Skeletal muscle satellite cell (primary cell): Measurements from ENCODE around the gene DNAH7.
A peak's percentile ranks its signal among the peaks of the same experiment; 100 is the strongest.

Source experiments
- H3K27me3 ChIP-seq: 2 replicates; pipeline ENCODE4 v1.7.0; 2013; ENCODE audit warnings: low read length; ENCODE audit not compliant: control insufficient read depth, insufficient read depth
- H3K36me3 ChIP-seq: 2 replicates; pipeline ENCODE4 v1.7.0; 2013; ENCODE audit warnings: mild to moderate bottlenecking, control low read depth, low read length; ENCODE audit not compliant: insufficient read depth
- H3K4me1 ChIP-seq: 2 replicates; pipeline ENCODE4 v1.7.0; 2013; ENCODE audit warnings: low read length; ENCODE audit not compliant: control insufficient read depth, insufficient read depth
- H3K4me2 ChIP-seq: 2 replicates; pipeline ENCODE4 v1.7.0; 2013; ENCODE audit warnings: mild to moderate bottlenecking, low read length
- H3K4me3 ChIP-seq: 2 replicates; pipeline ENCODE4 v1.7.0; 2013; ENCODE audit warnings: low read length
- H3K9ac ChIP-seq: 2 replicates; pipeline ENCODE4 v1.7.0; 2013; ENCODE audit warnings: mild to moderate bottlenecking, low read depth, low read length, moderate library complexity
- H3K9me3 ChIP-seq: replicated peaks from 2 replicates; pipeline ENCODE4 v1.7.0; 2013; ENCODE audit warnings: mild to moderate bottlenecking, control low read depth, low read length

DNAH7 gene

DNA sequence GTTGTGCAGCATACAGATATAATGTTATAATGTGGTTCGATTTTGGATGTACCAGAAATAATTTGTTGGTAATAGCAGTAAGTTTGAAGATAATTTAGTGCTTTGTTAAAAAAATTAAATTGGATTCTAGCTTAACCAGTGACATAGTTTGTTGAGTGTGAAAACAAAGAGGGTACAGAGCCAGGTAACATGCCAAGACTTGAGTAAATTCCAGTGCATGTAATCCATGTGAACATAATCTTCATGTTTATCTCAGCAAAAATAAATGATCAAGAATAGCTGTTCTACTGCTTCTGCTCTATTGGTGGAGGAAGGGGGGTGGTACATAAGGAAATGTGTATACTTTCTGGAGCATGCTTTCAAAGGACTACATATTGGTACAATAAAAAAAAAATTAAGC is 165.8 kb downstream of the DNAH7 start:
- no peak overlapping the region for H3K9ac ChIP-seq
- no peaks in the 10 kb centered on the region for H3K27me3 ChIP-seq
- no peak overlapping the region for H3K4me2 ChIP-seq
- peaks cover 15% of the 10 kb centered on the region for H3K4me1 ChIP-seq
- H3K36me3 ChIP-seq: no peaks in the 10 kb centered on the region
- H3K9me3 ChIP-seq: no peaks in the 10 kb centered on the region
- H3K4me3 ChIP-seq: no peak overlapping the region

DNA sequence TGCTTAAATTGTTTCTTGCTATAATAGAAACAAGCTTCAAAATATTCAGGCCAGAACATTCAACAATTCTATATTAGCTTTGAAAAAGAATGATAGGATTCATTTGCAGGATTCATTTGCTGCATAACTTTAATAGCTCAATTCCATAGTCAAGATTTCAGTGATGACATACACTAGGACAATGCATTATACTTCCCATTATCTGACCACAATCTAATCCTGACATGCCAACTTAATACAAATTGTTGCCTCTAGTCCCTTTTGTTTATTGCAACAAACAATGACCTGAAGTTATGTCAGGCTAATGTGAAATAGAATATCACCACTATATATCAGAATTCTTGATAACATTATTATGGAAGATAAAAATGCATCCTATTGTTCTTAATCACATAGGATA is 169.4 kb downstream of the DNAH7 start:
- Histone ChIP-seq H3K9ac (peak overlapping the region; percentile 60), H3K27me3 (no peaks in the 10 kb centered on the region), H3K36me3 (no peaks in the 10 kb centered on the region), H3K4me2 (peak overlapping the region; percentile 78), H3K4me1 (peaks cover 17% of the 10 kb centered on the region), H3K4me3 (peak overlapping the region; percentile 48), H3K9me3 (no peaks in the 10 kb centered on the region)

DNA sequence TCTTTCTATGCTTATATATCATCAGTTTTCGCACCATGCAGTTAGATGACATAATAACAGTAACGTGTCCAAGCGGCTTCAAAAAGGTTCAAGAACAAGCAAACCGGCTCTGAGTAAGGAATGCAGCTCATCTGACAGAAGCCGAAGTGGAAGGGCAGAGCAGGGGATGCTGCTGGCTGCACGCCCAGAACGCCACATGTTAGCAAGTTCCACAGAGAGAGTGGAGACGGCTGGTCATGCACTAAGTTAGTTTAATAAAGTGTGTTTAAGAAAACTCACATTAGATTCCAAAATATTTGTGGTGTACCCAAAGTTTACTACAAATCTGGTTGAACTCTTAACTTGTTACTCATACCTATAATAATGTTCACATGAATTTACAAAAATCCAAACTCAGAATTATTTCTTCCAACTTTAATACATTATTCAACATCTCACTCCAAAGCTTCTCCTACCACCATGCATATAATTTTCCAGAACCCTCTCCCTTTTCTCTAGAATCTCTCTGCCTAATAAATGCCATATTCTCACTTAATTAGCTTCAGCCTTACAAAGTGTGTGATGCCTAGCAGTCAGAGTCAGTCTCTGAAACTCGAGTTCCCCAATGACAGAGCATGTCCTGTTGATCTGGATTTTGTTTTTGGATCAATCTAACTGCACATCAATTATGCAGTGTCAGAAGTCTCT is 170.0 kb downstream of the DNAH7 start:
- peak overlapping the region; percentile 60 for H3K9ac ChIP-seq

DNA sequence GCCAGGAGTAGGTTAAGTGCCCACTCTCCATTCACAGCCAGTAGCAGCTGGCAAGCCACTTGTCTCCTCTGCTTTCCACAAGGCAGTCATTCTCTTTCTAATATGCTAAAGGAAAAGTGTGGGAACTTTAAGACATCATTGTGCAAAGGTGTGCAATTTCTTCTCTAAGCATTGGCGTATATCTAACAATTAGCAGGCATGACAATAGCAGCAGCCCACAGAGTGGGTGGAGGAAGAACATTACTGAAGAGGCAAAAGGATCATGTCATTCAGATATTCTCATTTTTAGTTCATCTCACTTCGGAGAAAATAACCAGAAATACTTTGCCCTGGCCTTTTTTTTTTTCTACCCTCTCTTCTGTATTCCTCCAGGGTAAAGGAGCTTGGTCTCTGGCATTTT is 177.6 kb downstream of the DNAH7 start:
- no peaks in the 10 kb centered on the region for H3K36me3 ChIP-seq
- H3K4me3 ChIP-seq: no peak overlapping the region
- no peak overlapping the region for H3K9ac ChIP-seq
- no peaks in the 10 kb centered on the region for H3K9me3 ChIP-seq
- H3K27me3 ChIP-seq: no peaks in the 10 kb centered on the region
- H3K4me1 ChIP-seq: no peaks in the 10 kb centered on the region
- H3K4me2 ChIP-seq: no peak overlapping the region

More for the DNA sequence above, 170.0 kb downstream of the DNAH7 start:
- Histone ChIP-seq H3K4me2 (peak overlapping the region; percentile 78), H3K9me3 (no peaks in the 10 kb centered on the region), H3K27me3 (no peaks in the 10 kb centered on the region), H3K36me3 (no peaks in the 10 kb centered on the region), H3K4me3 (peak overlapping the region; percentile 48), H3K4me1 (peaks cover 17% of the 10 kb centered on the region)

DNA sequence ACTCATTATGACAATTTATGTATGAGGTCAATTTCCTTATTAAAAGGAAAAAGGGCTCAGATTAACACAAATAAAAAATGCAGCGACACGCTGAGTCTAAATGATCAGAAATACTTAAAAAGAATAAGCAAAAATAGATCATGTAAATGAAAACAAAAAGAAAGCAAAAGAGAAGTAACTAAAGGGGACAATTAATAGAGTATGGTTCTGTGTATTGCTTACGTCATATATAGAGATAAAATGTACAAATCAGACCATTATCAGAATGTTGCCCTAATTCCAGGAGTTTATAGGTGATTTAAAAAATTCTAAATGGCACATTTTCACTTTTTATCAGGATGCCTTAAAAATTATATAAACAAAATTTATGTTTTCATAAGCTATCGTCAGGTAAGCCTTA is 189.5 kb downstream of the DNAH7 start:
- Histone ChIP-seq H3K36me3 (no peaks in the 10 kb centered on the region), H3K4me2 (no peak overlapping the region), H3K9me3 (no peaks in the 10 kb centered on the region), H3K4me1 (no peaks in the 10 kb centered on the region), H3K27me3 (no peaks in the 10 kb centered on the region), H3K9ac (no peak overlapping the region), H3K4me3 (no peak overlapping the region)

DNA sequence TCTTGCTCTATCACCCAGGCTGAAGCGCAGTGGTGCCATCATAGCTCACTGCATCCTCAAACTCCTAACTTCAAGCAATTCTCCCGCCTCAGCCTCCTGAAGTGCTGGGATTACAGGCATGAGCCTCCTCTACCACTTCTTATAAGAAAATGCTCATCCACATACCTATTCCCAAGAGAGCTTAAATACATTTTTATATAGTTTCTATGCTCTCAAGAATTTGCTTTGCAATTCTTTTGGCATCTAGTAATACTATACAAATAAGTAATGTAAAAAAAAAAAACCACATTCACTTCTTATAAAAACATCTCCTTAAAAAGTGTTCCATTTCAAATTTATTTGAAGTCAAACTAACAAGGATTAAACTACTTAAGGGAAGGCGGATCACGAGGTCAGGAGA is 197.3 kb downstream of the DNAH7 start:
- H3K27me3 ChIP-seq: no peaks in the 10 kb centered on the region
- no peak overlapping the region for H3K4me3 ChIP-seq
- no peaks in the 10 kb centered on the region for H3K36me3 ChIP-seq
- no peaks in the 10 kb centered on the region for H3K4me1 ChIP-seq
- no peaks in the 10 kb centered on the region for H3K9me3 ChIP-seq
- no peak overlapping the region for H3K4me2 ChIP-seq
- H3K9ac ChIP-seq: no peak overlapping the region

DNA sequence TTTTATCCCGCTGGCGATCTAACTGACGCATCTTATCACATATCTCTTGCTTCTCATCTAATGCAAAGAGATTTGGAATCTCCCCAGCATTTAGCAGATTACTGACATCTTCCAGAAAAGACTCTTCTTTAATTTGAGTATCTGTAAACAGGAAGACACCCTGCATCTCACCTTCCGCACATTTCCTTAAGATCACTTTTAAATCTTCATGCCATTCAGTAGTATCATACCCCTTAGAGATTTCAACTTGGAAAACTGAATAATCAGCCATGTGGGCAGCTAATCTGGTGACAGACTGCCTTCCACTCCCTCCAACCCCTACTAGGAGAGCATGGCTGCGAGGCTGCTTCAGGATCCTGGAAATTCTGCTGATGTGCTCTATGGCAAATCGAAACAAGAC is 204.3 kb downstream of the DNAH7 start:
- no peak overlapping the region for H3K4me3 ChIP-seq
- no peak overlapping the region for H3K4me2 ChIP-seq
- H3K9me3 ChIP-seq: no peaks in the 10 kb centered on the region

DNA sequence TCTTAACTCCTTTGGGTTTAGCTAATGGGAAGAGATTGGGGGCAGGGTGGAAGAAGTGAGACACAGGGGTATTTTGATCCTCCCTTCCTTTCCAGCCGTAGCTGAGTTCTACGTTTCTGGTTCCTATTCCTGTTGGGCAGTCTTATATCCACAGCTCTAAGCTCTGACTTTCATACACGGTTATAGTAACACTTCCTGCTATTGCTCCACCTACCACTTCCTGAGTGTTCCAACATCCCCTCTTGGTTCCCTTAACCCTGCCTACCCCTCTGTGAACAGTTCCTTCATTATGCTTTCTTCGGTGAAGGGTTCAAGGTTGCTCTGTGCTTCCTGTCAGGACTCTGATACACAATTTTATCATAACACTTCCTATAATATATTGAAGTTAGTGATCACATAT is 205.1 kb downstream of the DNAH7 start:
- Histone ChIP-seq H3K9me3 (no peaks in the 10 kb centered on the region), H3K9ac (no peak overlapping the region), H3K4me1 (no peaks in the 10 kb centered on the region), H3K27me3 (no peaks in the 10 kb centered on the region), H3K4me2 (no peak overlapping the region), H3K4me3 (no peak overlapping the region), H3K36me3 (no peaks in the 10 kb centered on the region)

More for the DNA sequence above, 204.3 kb downstream of the DNAH7 start:
- Histone ChIP-seq H3K27me3 (no peaks in the 10 kb centered on the region), H3K4me1 (no peaks in the 10 kb centered on the region), H3K36me3 (no peaks in the 10 kb centered on the region), H3K9ac (no peak overlapping the region)

DNA sequence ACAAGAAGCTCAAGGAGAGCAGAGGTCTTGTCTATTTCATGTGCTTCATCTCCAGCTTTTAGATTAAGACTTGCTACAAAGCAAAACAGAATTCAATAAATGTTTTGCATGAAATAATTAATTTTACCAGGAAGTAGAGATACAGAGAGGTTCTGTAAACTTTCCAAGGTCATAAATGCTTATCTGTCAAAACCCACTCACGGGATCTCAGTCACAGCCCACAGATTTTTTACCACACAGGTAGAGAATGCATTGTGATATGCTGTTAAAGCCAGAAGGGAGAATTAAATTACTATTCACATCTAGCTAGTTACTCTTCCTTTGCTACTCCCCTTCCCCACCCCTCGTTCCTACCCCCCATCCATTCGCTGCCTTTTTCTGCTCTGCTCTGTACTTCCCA is 205.5 kb downstream of the DNAH7 start:
- Histone ChIP-seq H3K9me3 (no peaks in the 10 kb centered on the region), H3K4me1 (no peaks in the 10 kb centered on the region), H3K9ac (no peak overlapping the region), H3K36me3 (no peaks in the 10 kb centered on the region), H3K4me2 (no peak overlapping the region), H3K4me3 (no peak overlapping the region), H3K27me3 (no peaks in the 10 kb centered on the region)

DNA sequence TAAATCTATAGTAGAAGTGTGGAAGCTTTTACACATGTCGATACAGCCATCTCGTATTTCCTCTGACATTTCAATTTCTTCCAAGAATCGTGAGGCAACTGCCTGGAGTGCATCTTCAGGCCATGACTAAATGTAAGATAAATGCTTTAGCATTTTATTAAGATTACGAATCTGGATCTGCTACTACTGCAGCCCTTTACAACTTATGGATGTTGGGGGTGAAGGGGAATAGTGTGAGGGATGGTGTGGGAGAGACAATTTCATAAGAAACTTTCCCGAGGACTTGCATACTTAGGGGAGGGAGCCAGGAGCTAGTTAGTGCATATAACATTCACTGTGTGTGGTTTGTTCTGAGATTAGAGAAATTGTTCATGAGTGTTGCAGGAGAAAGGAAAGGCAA is 206.8 kb downstream of the DNAH7 start:
- no peaks in the 10 kb centered on the region for H3K4me1 ChIP-seq
- no peaks in the 10 kb centered on the region for H3K9me3 ChIP-seq
- H3K9ac ChIP-seq: no peak overlapping the region
- H3K27me3 ChIP-seq: no peaks in the 10 kb centered on the region
- H3K36me3 ChIP-seq: no peaks in the 10 kb centered on the region
- no peak overlapping the region for H3K4me3 ChIP-seq
- no peak overlapping the region for H3K4me2 ChIP-seq

DNA sequence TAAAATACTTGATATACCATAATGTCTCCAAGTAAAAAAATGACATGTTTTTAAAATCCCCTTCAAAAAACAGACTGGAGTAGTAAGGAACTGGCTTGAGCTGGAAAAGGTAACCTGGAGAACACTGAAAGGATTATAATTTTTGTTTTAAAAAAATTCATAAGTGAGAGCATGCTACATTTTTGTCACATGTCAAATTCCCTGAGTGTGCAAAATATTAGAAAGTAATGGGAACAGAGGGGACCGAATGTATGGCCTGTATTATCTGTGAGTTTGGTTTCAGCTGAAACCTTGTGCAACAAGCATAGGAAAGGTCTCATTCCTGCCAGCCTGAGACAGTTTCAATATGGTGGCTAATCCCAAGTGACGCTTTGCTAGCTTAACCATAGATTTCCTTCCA is 209.1 kb downstream of the DNAH7 start:
- H3K9me3 ChIP-seq: no peaks in the 10 kb centered on the region
- H3K4me2 ChIP-seq: no peak overlapping the region
- no peaks in the 10 kb centered on the region for H3K27me3 ChIP-seq
- no peaks in the 10 kb centered on the region for H3K36me3 ChIP-seq
- no peak overlapping the region for H3K9ac ChIP-seq
- no peak overlapping the region for H3K4me3 ChIP-seq
- no peaks in the 10 kb centered on the region for H3K4me1 ChIP-seq

DNA sequence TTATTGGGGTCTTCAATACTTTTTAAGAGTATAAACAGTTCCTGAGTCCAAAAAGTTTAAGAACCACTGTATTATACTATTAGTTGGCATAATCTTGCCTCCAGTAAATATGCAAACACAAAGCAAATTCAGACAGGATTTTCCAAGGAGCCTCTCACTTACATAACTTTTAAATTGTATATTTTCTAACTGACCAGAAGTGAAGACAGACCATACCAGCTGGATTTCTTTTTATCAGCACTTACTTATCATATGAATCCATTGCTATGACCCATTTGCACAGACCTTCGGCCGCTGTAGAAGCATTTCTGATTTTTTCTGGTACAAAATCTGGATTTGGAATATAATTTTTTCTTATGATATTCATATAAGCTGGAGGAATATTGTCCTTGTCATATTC is 211.5 kb downstream of the DNAH7 start:
- no peaks in the 10 kb centered on the region for H3K36me3 ChIP-seq
- no peak overlapping the region for H3K4me3 ChIP-seq
- no peaks in the 10 kb centered on the region for H3K4me1 ChIP-seq
- H3K9ac ChIP-seq: no peak overlapping the region
- no peaks in the 10 kb centered on the region for H3K9me3 ChIP-seq
- no peak overlapping the region for H3K4me2 ChIP-seq
- H3K27me3 ChIP-seq: no peaks in the 10 kb centered on the region
